Measurements from ENCODE around the gene H1-8. TPM values are rescaled to one million over a fixed set of nuclear protein-coding genes. Genes with fewer than 3 reads are reported as not detected.
"Not testable (repeated sequence)": the region's sequence is repeated elsewhere in the genome, so short reads cannot be mapped to it uniquely, and the experiment has no call there.

The H1-8 gene
- total and polyA plus RNA-seq, 4 donors: not detected

GRCh38 chr3:129514563-129514962, 28.4 kb upstream of the H1-8 start:
- DNase-seq (ENCODE audit: low read depth in 4 of 6, low spot score in 6 of 6): no peak
- WGBS (ENCODE audit: insufficient coverage): over 99% methylated on average over 6 of the region's 6 CpGs

GRCh38 chr3:129515108-129515820, 27.7 kb upstream of the H1-8 start:
- H3K27ac ChIP-seq (ENCODE audit: low read depth, low read length); H3K4me3 ChIP-seq (ENCODE audit: low read depth, low read length); H3K27me3 ChIP-seq (ENCODE audit: control insufficient read depth, insufficient read depth, low read length); H3K9me3 ChIP-seq (ENCODE audit: control insufficient read depth, insufficient read depth, low read length); DNase-seq (ENCODE audit: low read depth in 4 of 6, low spot score in 6 of 6): not testable (repeated sequence)
- peaks cover 26% of the 10 kb centered on the region for H3K4me1 ChIP-seq (ENCODE audit: control insufficient read depth, insufficient read depth, low read length)
- WGBS (ENCODE audit: insufficient coverage): 87% methylated on average over 8 of the region's 25 CpGs
- H3K36me3 ChIP-seq (ENCODE audit: control insufficient read depth, insufficient read depth, low read length): peaks cover 87% of the 10 kb centered on the region

More at GRCh38 chr3:129514563-129514962, 28.4 kb upstream of the H1-8 start:
- Histone ChIP-seq H3K4me3 (ENCODE audit: low read depth, low read length) (no peak overlapping the region), H3K36me3 (ENCODE audit: control insufficient read depth, insufficient read depth, low read length) (peaks cover 83% of the 10 kb centered on the region), H3K9me3 (ENCODE audit: control insufficient read depth, insufficient read depth, low read length) (no peaks in the 10 kb centered on the region), H3K4me1 (ENCODE audit: control insufficient read depth, insufficient read depth, low read length) (peaks cover 19% of the 10 kb centered on the region), H3K27ac (ENCODE audit: low read depth, low read length) (no peak overlapping the region), H3K27me3 (ENCODE audit: control insufficient read depth, insufficient read depth, low read length) (no peaks in the 10 kb centered on the region)

GRCh38 chr3:129515821-129516432, 27.0 kb upstream of the H1-8 start:
- H3K27ac ChIP-seq (ENCODE audit: low read depth, low read length); H3K27me3 ChIP-seq (ENCODE audit: control insufficient read depth, insufficient read depth, low read length); H3K9me3 ChIP-seq (ENCODE audit: control insufficient read depth, insufficient read depth, low read length); DNase-seq (ENCODE audit: low read depth in 4 of 6, low spot score in 6 of 6); H3K4me3 ChIP-seq (ENCODE audit: low read depth, low read length): not testable (repeated sequence)
- WGBS (ENCODE audit: insufficient coverage): 77% methylated on average over 5 of the region's 7 CpGs
- Histone ChIP-seq H3K4me1 (ENCODE audit: control insufficient read depth, insufficient read depth, low read length) (peaks cover 30% of the 10 kb centered on the region), H3K36me3 (ENCODE audit: control insufficient read depth, insufficient read depth, low read length) (peaks cover 84% of the 10 kb centered on the region)

GRCh38 chr3:129517516-129517915, 25.5 kb upstream of the H1-8 start:
- H3K27me3 ChIP-seq (ENCODE audit: control insufficient read depth, insufficient read depth, low read length): no peaks in the 10 kb centered on the region
- H3K4me3 ChIP-seq (ENCODE audit: low read depth, low read length): no peak overlapping the region
- no peak for DNase-seq (ENCODE audit: low read depth in 4 of 6, low spot score in 6 of 6)
- H3K36me3 ChIP-seq (ENCODE audit: control insufficient read depth, insufficient read depth, low read length): peaks cover 78% of the 10 kb centered on the region
- peaks cover 43% of the 10 kb centered on the region for H3K4me1 ChIP-seq (ENCODE audit: control insufficient read depth, insufficient read depth, low read length)
- no peaks in the 10 kb centered on the region for H3K9me3 ChIP-seq (ENCODE audit: control insufficient read depth, insufficient read depth, low read length)
- no peak overlapping the region for H3K27ac ChIP-seq (ENCODE audit: low read depth, low read length)
- 91% methylated on average over 7 of the region's 7 CpGs for WGBS (ENCODE audit: insufficient coverage)

GRCh38 chr3:129518038-129518561, 24.9 kb upstream of the H1-8 start:
- Histone ChIP-seq H3K4me3 (ENCODE audit: low read depth, low read length) (no peak overlapping the region), H3K27ac (ENCODE audit: low read depth, low read length) (no peak overlapping the region), H3K4me1 (ENCODE audit: control insufficient read depth, insufficient read depth, low read length) (peaks cover 45% of the 10 kb centered on the region), H3K9me3 (ENCODE audit: control insufficient read depth, insufficient read depth, low read length) (no peaks in the 10 kb centered on the region), H3K27me3 (ENCODE audit: control insufficient read depth, insufficient read depth, low read length) (no peaks in the 10 kb centered on the region), H3K36me3 (ENCODE audit: control insufficient read depth, insufficient read depth, low read length) (peaks cover 76% of the 10 kb centered on the region)
- WGBS (ENCODE audit: insufficient coverage): 72% methylated on average over 7 of the region's 8 CpGs
- DNase-seq (ENCODE audit: low read depth in 4 of 6, low spot score in 6 of 6): peak in 1 of 6 donors; percentile 56

- DNase-seq (ENCODE audit: low read depth in 4 of 6, low spot score in 6 of 6): no peak
- Histone ChIP-seq H3K4me1 (ENCODE audit: control insufficient read depth, insufficient read depth, low read length) (peaks cover 49% of the 10 kb centered on the region), H3K27me3 (ENCODE audit: control insufficient read depth, insufficient read depth, low read length) (no peaks in the 10 kb centered on the region), H3K4me3 (ENCODE audit: low read depth, low read length) (no peak overlapping the region), H3K27ac (ENCODE audit: low read depth, low read length) (no peak overlapping the region), H3K36me3 (ENCODE audit: control insufficient read depth, insufficient read depth, low read length) (peaks cover 73% of the 10 kb centered on the region), H3K9me3 (ENCODE audit: control insufficient read depth, insufficient read depth, low read length) (no peaks in the 10 kb centered on the region)
- WGBS (ENCODE audit: insufficient coverage): 97% methylated on average over 7 of the region's 8 CpGs
These were observed 24.4 kb upstream of the H1-8 start for GRCh38 chr3:129518581-129518980.

- 92% methylated on average over 10 of the region's 10 CpGs for WGBS (ENCODE audit: insufficient coverage)
- H3K27ac ChIP-seq (ENCODE audit: low read depth, low read length): no peak overlapping the region
- peaks cover 64% of the 10 kb centered on the region for H3K36me3 ChIP-seq (ENCODE audit: control insufficient read depth, insufficient read depth, low read length)
- H3K9me3 ChIP-seq (ENCODE audit: control insufficient read depth, insufficient read depth, low read length): no peaks in the 10 kb centered on the region
- no peak for DNase-seq (ENCODE audit: low read depth in 4 of 6, low spot score in 6 of 6)
- H3K27me3 ChIP-seq (ENCODE audit: control insufficient read depth, insufficient read depth, low read length): no peaks in the 10 kb centered on the region
- H3K4me3 ChIP-seq (ENCODE audit: low read depth, low read length): no peak overlapping the region
- H3K4me1 ChIP-seq (ENCODE audit: control insufficient read depth, insufficient read depth, low read length): peaks cover 49% of the 10 kb centered on the region
These were observed 23.5 kb upstream of the H1-8 start for GRCh38 chr3:129519449-129519848.

- Histone ChIP-seq H3K27ac (ENCODE audit: low read depth, low read length) (no peak overlapping the region), H3K4me1 (ENCODE audit: control insufficient read depth, insufficient read depth, low read length) (peaks cover 49% of the 10 kb centered on the region), H3K36me3 (ENCODE audit: control insufficient read depth, insufficient read depth, low read length) (peaks cover 57% of the 10 kb centered on the region), H3K4me3 (ENCODE audit: low read depth, low read length) (no peak overlapping the region), H3K27me3 (ENCODE audit: control insufficient read depth, insufficient read depth, low read length) (no peaks in the 10 kb centered on the region), H3K9me3 (ENCODE audit: control insufficient read depth, insufficient read depth, low read length) (no peaks in the 10 kb centered on the region)
- peak in 2 of 6 donors; percentile 34 to 70 for DNase-seq (ENCODE audit: low read depth in 4 of 6, low spot score in 6 of 6)
- 79% methylated on average over 10 of the region's 15 CpGs for WGBS (ENCODE audit: insufficient coverage)
These were observed 22.9 kb upstream of the H1-8 start for GRCh38 chr3:129519896-129520715.

- no peak overlapping the region for H3K27ac ChIP-seq (ENCODE audit: low read depth, low read length)
- no peaks in the 10 kb centered on the region for H3K27me3 ChIP-seq (ENCODE audit: control insufficient read depth, insufficient read depth, low read length)
- no peak overlapping the region for H3K4me3 ChIP-seq (ENCODE audit: low read depth, low read length)
- H3K4me1 ChIP-seq (ENCODE audit: control insufficient read depth, insufficient read depth, low read length): peaks cover 49% of the 10 kb centered on the region
- H3K9me3 ChIP-seq (ENCODE audit: control insufficient read depth, insufficient read depth, low read length): no peaks in the 10 kb centered on the region
- peaks cover 49% of the 10 kb centered on the region for H3K36me3 ChIP-seq (ENCODE audit: control insufficient read depth, insufficient read depth, low read length)
- peak in 1 of 6 donors; percentile 39 for DNase-seq (ENCODE audit: low read depth in 4 of 6, low spot score in 6 of 6)
- WGBS (ENCODE audit: insufficient coverage): 46% methylated on average over 3 of the region's 4 CpGs
These were observed 22.0 kb upstream of the H1-8 start for GRCh38 chr3:129520960-129521359.
